Central memory CD4-positive, alpha-beta T cell (primary cell): ENCODE data around the gene CREG2.
"Not testable (repeated sequence)": the region's sequence is repeated elsewhere in the genome, so short reads cannot be mapped to it uniquely, and the experiment has no call there.

Experiments used
- DNase-seq: peaks from one replicate; pipeline ENCODE4 v3.0.0; 2022

CREG2 gene

GRCh38 chr2:101371636-101372035, 15.7 kb downstream of the CREG2 start:
- no peak for DNase-seq

- no peak for DNase-seq
Measured at GRCh38 chr2:101369100-101369499, 18.2 kb downstream of the CREG2 start.

GRCh38 chr2:101368376-101368775, 18.9 kb downstream of the CREG2 start:
- DNase-seq = no peak

- no peak for DNase-seq
Measured at GRCh38 chr2:101367508-101367907, 19.8 kb downstream of the CREG2 start.

GRCh38 chr2:101364878-101365277, 22.4 kb downstream of the CREG2 start:
- DNase-seq = no peak

GRCh38 chr2:101362777-101363176, 24.5 kb downstream of the CREG2 start:
- DNase-seq = no peak

- no peak for DNase-seq
Measured at GRCh38 chr2:101362316-101362715, 25.0 kb downstream of the CREG2 start.

GRCh38 chr2:101361522-101361921, 25.8 kb downstream of the CREG2 start:
- DNase-seq = peak; percentile 20

- no peak for DNase-seq
Measured at GRCh38 chr2:101361121-101361520, 26.2 kb downstream of the CREG2 start.

GRCh38 chr2:101360232-101360631, 27.1 kb downstream of the CREG2 start:
- DNase-seq = no peak

GRCh38 chr2:101359410-101359954, 27.8 kb downstream of the CREG2 start:
- DNase-seq = no peak

GRCh38 chr2:101357376-101357775, 29.9 kb downstream of the CREG2 start:
- no peak for DNase-seq

GRCh38 chr2:101356521-101356920, 30.8 kb downstream of the CREG2 start:
- DNase-seq = no peak

- no peak for DNase-seq
Measured at GRCh38 chr2:101356055-101356454, 31.2 kb downstream of the CREG2 start.

GRCh38 chr2:101355401-101356054, 31.8 kb downstream of the CREG2 start:
- DNase-seq = no peak

- DNase-seq = no peak
Measured at GRCh38 chr2:101354420-101355311, 32.6 kb downstream of the CREG2 start.

GRCh38 chr2:101352631-101353030, 34.7 kb downstream of the CREG2 start:
- DNase-seq = not testable (repeated sequence)

- no peak for DNase-seq
Measured at GRCh38 chr2:101351207-101351606, 36.1 kb downstream of the CREG2 start.

GRCh38 chr2:101349893-101350662, 37.2 kb downstream of the CREG2 start:
- no peak for DNase-seq

GRCh38 chr2:101348883-101349282, 38.4 kb downstream of the CREG2 start:
- DNase-seq = no peak

GRCh38 chr2:101346909-101347308, 40.4 kb downstream of the CREG2 start:
- no peak for DNase-seq

- no peak for DNase-seq
Measured at GRCh38 chr2:101344137-101344536, 43.2 kb downstream of the CREG2 start.

GRCh38 chr2:101342625-101343008, 44.7 kb downstream of the CREG2 start:
- no peak for DNase-seq
